Measurements from ENCODE around the gene AXIN2.

Gene AXIN2

DNA sequence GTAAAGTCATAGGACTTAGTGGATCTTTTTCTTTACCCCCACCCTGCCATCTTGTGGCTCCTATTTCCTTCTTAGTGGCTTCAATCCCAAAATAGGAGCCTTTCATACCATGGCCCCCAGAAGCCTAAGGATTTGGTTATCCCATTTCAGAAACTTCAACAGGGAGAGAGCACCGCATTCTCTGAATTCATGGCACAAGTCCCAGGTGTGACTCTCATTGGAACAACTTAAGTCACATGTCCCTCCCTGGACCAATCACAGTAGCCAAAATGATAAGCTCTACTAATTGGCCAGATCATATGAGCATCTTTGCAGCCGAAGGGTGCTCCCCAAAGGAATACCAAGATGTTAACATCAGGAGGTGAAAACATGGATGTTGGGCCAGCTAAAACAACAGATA lies 43.2 kb downstream of the AXIN2 start:
- Histone ChIP-seq H3K79me2 (ENCODE audit: insufficient read depth, low read length) (no peaks in the 10 kb centered on the region), H3K4me1 (ENCODE audit: insufficient read depth, low read length, poor library complexity, severe bottlenecking) (no peaks in the 10 kb centered on the region), H3K4me3 (ENCODE audit: low read length, poor library complexity, severe bottlenecking) (no peak overlapping the region), H3K9me3 (ENCODE audit: insufficient read depth, low read depth, low read length) (no peaks in the 10 kb centered on the region), H4K20me1 (ENCODE audit: insufficient read depth, low read length, poor library complexity, severe bottlenecking) (no peaks in the 10 kb centered on the region), H3K4me2 (ENCODE audit: low read depth, low read length, poor library complexity, severe bottlenecking) (no peak overlapping the region), H2AFZ (ENCODE audit: low read length) (no peak overlapping the region), H3K36me3 (ENCODE audit: insufficient read depth, low read length) (no peaks in the 10 kb centered on the region), H3F3A (ENCODE audit: low read depth) (no peaks in the 10 kb centered on the region), H3K27me3 (ENCODE audit: insufficient read depth, low read length, poor library complexity, severe bottlenecking) (no peaks in the 10 kb centered on the region), H3K9me2 (replicated peaks; ENCODE audit: low read depth, low read length) (no peaks in the 10 kb centered on the region), H3K9ac (ENCODE audit: low read depth, low read length, poor library complexity, severe bottlenecking) (no peak overlapping the region)
- TF ChIP-seq, protein P1, sequence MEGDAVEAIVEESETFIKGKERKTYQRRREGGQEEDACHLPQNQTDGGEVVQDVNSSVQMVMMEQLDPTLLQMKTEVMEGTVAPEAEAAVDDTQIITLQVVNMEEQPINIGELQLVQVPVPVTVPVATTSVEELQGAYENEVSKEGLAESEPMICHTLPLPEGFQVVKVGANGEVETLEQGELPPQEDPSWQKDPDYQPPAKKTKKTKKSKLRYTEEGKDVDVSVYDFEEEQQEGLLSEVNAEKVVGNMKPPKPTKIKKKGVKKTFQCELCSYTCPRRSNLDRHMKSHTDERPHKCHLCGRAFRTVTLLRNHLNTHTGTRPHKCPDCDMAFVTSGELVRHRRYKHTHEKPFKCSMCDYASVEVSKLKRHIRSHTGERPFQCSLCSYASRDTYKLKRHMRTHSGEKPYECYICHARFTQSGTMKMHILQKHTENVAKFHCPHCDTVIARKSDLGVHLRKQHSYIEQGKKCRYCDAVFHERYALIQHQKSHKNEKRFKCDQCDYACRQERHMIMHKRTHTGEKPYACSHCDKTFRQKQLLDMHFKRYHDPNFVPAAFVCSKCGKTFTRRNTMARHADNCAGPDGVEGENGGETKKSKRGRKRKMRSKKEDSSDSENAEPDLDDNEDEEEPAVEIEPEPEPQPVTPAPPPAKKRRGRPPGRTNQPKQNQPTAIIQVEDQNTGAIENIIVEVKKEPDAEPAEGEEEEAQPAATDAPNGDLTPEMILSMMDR (conservative IDR thresholded peaks at IDR 0.05; ENCODE audit: low read length): no peak
- no peak for TF ChIP-seq EZH2phosphoT487 (IDR thresholded peaks at IDR 0.05; ENCODE audit: borderline replicate concordance)

DNA sequence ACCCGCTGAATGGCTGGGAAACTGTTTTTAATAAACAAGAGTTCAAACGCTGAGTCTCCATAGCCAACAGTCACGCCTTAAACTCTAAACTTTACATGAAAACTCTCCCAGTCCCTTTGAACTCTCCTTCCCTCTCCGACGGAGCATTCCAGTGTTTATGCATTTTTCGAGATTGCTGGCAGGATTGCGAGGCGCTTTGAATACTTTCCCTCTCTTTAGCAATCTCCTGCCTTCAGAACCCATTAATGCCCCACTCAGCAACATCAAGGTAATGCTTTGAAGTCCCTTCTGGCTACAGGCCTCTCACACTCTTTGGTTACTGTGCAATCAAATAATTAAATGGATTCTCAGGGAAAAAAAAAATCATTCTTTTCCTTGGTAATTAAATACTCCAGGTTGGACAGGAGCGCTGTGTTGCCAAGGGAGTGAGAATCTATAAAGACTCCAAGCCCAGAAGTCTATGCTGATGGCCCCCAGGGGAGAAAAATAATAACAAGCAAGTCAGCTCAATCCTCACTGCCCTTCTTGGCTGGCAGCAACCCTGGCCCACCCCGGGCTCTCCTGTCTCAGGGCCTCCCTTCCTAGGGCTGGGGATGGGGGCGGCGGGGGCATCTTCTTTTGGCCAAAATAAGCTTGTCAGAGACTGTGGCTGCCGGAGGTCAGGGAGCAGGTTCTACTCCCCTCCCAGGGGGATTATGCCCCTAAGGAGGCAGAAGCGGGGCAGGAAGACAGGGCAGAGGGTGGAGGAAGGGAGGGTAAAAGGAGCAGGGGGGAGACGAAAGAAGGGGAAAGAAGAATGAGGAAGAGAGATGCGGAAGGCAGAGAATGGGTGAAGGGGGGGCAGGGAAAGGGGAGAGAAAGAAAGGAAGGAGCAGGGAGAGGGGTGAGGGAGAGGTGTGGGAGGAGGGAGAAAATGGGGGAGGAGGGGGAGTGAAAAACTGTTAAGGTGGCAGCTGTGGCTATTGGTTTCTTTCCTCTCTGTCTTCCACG lies 45.2 kb downstream of the AXIN2 start:
- Histone ChIP-seq H3K4me3 (ENCODE audit: low read length, poor library complexity, severe bottlenecking) (no peak overlapping the region), H3K79me2 (ENCODE audit: insufficient read depth, low read length) (no peaks in the 10 kb centered on the region), H3K9me3 (ENCODE audit: insufficient read depth, low read depth, low read length) (no peaks in the 10 kb centered on the region), H3F3A (ENCODE audit: low read depth) (no peaks in the 10 kb centered on the region), H3K9ac (ENCODE audit: low read depth, low read length, poor library complexity, severe bottlenecking) (no peak overlapping the region), H4K20me1 (ENCODE audit: insufficient read depth, low read length, poor library complexity, severe bottlenecking) (no peaks in the 10 kb centered on the region), H3K4me1 (ENCODE audit: insufficient read depth, low read length, poor library complexity, severe bottlenecking) (no peaks in the 10 kb centered on the region), H2AFZ (ENCODE audit: low read length) (no peak overlapping the region), H3K27me3 (ENCODE audit: insufficient read depth, low read length, poor library complexity, severe bottlenecking) (no peaks in the 10 kb centered on the region), H3K36me3 (ENCODE audit: insufficient read depth, low read length) (no peaks in the 10 kb centered on the region), H3K9me2 (replicated peaks; ENCODE audit: low read depth, low read length) (no peaks in the 10 kb centered on the region), H3K4me2 (ENCODE audit: low read depth, low read length, poor library complexity, severe bottlenecking) (no peak overlapping the region)
- TF ChIP-seq EZH2phosphoT487 (IDR thresholded peaks at IDR 0.05; ENCODE audit: borderline replicate concordance): no peak
- TF ChIP-seq, protein P1 (conservative IDR thresholded peaks at IDR 0.05; ENCODE audit: low read length): no peak

DNA sequence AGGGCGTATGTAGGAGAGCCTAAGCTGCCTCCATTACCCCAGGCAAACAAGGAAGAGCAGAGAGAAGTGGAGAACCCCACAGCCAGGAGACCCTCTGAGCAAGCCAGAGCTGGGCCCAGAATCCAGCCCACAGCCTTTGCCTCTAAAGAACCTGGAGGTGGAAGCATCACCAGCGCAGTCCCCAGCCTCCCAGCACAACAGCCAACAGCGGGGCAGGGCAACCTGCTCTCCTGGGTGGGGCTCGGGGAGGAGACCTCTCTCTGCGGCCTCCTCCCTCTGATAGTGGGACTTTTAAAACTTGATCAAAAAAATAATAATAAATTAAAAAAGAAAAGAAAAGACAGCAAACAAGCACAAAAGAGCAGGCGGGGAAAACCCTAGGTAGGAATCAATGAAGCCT lies 45.9 kb downstream of the AXIN2 start:
- Histone ChIP-seq H2AFZ (ENCODE audit: low read length) (no peak overlapping the region), H3K9ac (ENCODE audit: low read depth, low read length, poor library complexity, severe bottlenecking) (no peak overlapping the region), H3F3A (ENCODE audit: low read depth) (no peaks in the 10 kb centered on the region)

More for the DNA sequence above, 45.9 kb downstream of the AXIN2 start:
- no peaks in the 10 kb centered on the region for H3K27me3 ChIP-seq (ENCODE audit: insufficient read depth, low read length, poor library complexity, severe bottlenecking)
- no peaks in the 10 kb centered on the region for H3K9me3 ChIP-seq (ENCODE audit: insufficient read depth, low read depth, low read length)
- no peaks in the 10 kb centered on the region for H3K36me3 ChIP-seq (ENCODE audit: insufficient read depth, low read length)
- H3K4me3 ChIP-seq (ENCODE audit: low read length, poor library complexity, severe bottlenecking): no peak overlapping the region
- H3K4me2 ChIP-seq (ENCODE audit: low read depth, low read length, poor library complexity, severe bottlenecking): no peak overlapping the region
- H3K79me2 ChIP-seq (ENCODE audit: insufficient read depth, low read length): no peaks in the 10 kb centered on the region
- TF ChIP-seq, protein P1 (conservative IDR thresholded peaks at IDR 0.05; ENCODE audit: low read length): no peak
- no peaks in the 10 kb centered on the region for H3K4me1 ChIP-seq (ENCODE audit: insufficient read depth, low read length, poor library complexity, severe bottlenecking)
- H3K9me2 ChIP-seq (replicated peaks; ENCODE audit: low read depth, low read length): no peaks in the 10 kb centered on the region
- no peaks in the 10 kb centered on the region for H4K20me1 ChIP-seq (ENCODE audit: insufficient read depth, low read length, poor library complexity, severe bottlenecking)
